Upper lobe of left lung (tissue), 6 donors: ENCODE results near the gene CADM3. TPM values are rescaled to one million over a fixed set of nuclear protein-coding genes. Genes with fewer than 3 reads are reported as not detected.

Experiments
- ATAC-seq, 2 donors: fragments of 200-7000 bp; cut with Tn5 transposase; one replicate each; pipeline ENCODE4 v1.9.1; 2022; ENCODE audit warnings: mild to moderate bottlenecking in 2 of 2, moderate library complexity in 2 of 2; ENCODE audit not compliant: low FRiP score in 2 of 2
- DNase-seq, 2 donors: peaks; one replicate each; pipeline ENCODE4 v3.0.0-alpha.2; 2019 to 2020
- H3K27ac ChIP-seq, 4 donors: fragments of 200-600 bp; sonication (generic); one replicate each; pipeline ENCODE4 v1.5.1; 2016 to 2019
- H3K27me3 ChIP-seq, 4 donors: fragments of 200-600 bp; sonication (generic); one replicate each; pipeline ENCODE4 v1.5.1; 2017 to 2019
- H3K36me3 ChIP-seq, 4 donors: fragments of 200-600 bp; sonication (generic); one replicate each; pipeline ENCODE4 v1.5.1; 2016 to 2019
- H3K4me1 ChIP-seq, 4 donors: fragments of 200-600 bp; sonication (generic); one replicate each; pipeline ENCODE4 v1.5.1; 2018 to 2019
- H3K4me3 ChIP-seq, 4 donors: fragments of 200-600 bp; sonication (generic); one replicate each; pipeline ENCODE4 v1.5.1; 2017 to 2019; ENCODE audit warnings: mild to moderate bottlenecking in 2 of 4, moderate library complexity in 1 of 4
- H3K9me3 ChIP-seq, 4 donors: fragments of 200-600 bp; sonication (generic); one replicate each; pipeline ENCODE4 v1.5.1; 2018 to 2019
- EP300 ChIP-seq, 4 donors: sonication (generic); formaldehyde crosslinking; IDR thresholded peaks; one replicate each; pipeline ENCODE4 v1.5.1; 2017; ENCODE audit warnings: antibody characterized with exemption in 4 of 4, control low read depth in 2 of 4
- POLR2A ChIP-seq, 4 donors: fragments of 450-650 bp; IDR thresholded peaks; one replicate each; pipeline ENCODE4 v1.5.1; 2016 to 2017; ENCODE audit warnings: antibody characterized with exemption in 4 of 4, mild to moderate bottlenecking in 2 of 4
- POLR2AphosphoS5 ChIP-seq, 2 donors: sonication (generic); formaldehyde crosslinking; IDR thresholded peaks; one replicate each; pipeline ENCODE4 v1.5.1; 2017; ENCODE audit warnings: antibody characterized with exemption in 2 of 2
- WGBS, 2 donors: methylation state at CpG; one replicate each; pipeline ENCODE4 v1.1.5; 2017 to 2018; 5-methylcytosine and 5-hydroxymethylcytosine counted together
- total RNA-seq, 6 donors: library from RNA; depleted of rRNA in 4 of 6; stranded (reverse); fragments of >200 nt in 4 of 6; gene quantifications; one replicate each; pipeline versions ENCODE4 v1.1.0 to v1.2.1, GENCODE V29; 2016 to 2021
- TF ChIP-seq, protein P1 (sequence below), 6 experiments: fragments of 450-650 bp in 4 of 6; fragments of 200-600 bp in 2 of 6; sonication (generic) in 2 of 6; IDR thresholded peaks; one replicate each; pipeline ENCODE4 v1.5.1; 2016 to 2019; ENCODE audit warnings: antibody characterized with exemption in 6 of 6
- donor health status: DM: no; HTN: no; CAD: no; lungs with moderate emphysema.
- donor health status: DM: no; HTN: yes; CAD: no; lungs with severe emphysema.

CADM3 gene
- total RNA-seq, 6 donors from 2014 or later, result 0.98 to 16.0 (median 2.0) TPM

GRCh38 chr1:159144571-159144970, 26.8 kb upstream of the CADM3 start:
- WGBS, 2 donors, result 93 to 95% methylated on average over 3 of the region's 3 CpGs
- no peaks in the 10 kb centered on the region for H3K9me3 ChIP-seq
- no peaks in the 10 kb centered on the region for H3K36me3 ChIP-seq
- DNase-seq, result no peak
- peaks cover 0 to 3% (median 0%) of the 10 kb centered on the region in 4 donors for H3K4me1 ChIP-seq
- TF ChIP-seq, protein P1, sequence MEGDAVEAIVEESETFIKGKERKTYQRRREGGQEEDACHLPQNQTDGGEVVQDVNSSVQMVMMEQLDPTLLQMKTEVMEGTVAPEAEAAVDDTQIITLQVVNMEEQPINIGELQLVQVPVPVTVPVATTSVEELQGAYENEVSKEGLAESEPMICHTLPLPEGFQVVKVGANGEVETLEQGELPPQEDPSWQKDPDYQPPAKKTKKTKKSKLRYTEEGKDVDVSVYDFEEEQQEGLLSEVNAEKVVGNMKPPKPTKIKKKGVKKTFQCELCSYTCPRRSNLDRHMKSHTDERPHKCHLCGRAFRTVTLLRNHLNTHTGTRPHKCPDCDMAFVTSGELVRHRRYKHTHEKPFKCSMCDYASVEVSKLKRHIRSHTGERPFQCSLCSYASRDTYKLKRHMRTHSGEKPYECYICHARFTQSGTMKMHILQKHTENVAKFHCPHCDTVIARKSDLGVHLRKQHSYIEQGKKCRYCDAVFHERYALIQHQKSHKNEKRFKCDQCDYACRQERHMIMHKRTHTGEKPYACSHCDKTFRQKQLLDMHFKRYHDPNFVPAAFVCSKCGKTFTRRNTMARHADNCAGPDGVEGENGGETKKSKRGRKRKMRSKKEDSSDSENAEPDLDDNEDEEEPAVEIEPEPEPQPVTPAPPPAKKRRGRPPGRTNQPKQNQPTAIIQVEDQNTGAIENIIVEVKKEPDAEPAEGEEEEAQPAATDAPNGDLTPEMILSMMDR (IDR thresholded peaks at IDR 0.05), result no peak
- TF ChIP-seq POLR2A (IDR thresholded peaks at IDR 0.05), result no peak
- TF ChIP-seq EP300 (IDR thresholded peaks at IDR 0.05), result no peak
- no peak for TF ChIP-seq POLR2AphosphoS5 (IDR thresholded peaks at IDR 0.05)
- ATAC-seq, result no peak
- H3K27ac ChIP-seq, result no peak overlapping the region
- H3K27me3 ChIP-seq, result no peaks in the 10 kb centered on the region
- H3K4me3 ChIP-seq, result no peak overlapping the region

DNA sequence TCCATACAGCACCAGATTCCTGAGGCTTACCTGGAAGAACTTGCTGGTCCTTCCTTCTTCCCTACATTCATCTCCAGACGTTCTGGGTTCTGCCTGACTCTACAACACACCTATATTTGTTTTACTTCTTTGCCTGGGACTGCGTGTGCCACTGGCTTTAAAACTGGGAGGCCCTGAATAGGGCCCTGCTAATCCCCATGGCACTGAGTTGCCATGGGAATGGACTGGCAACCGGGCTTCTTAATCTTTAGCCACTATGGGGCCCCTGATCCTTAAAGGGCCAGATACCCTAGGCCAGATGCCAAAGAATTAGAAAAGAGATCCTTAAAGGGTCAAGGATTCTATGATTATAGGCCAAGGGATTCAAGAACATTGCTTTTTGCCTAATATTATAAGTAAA, 24.4 kb upstream of the CADM3 start:
- Histone ChIP-seq H3K27me3 (no peaks in the 10 kb centered on the region), H3K4me3 (no peak overlapping the region), H3K36me3 (no peaks in the 10 kb centered on the region), H3K4me1 (peaks cover 0 to under 1% (median 0%) of the 10 kb centered on the region in 4 donors), H3K9me3 (no peaks in the 10 kb centered on the region), H3K27ac (no peak overlapping the region)
- no peak for DNase-seq
- no peak for ATAC-seq
- 47 to 51% methylated on average over 3 of the region's 3 CpGs for WGBS, 2 donors
- TF ChIP-seq, protein P1 (IDR thresholded peaks at IDR 0.05), result no peak
- TF ChIP-seq POLR2AphosphoS5 (IDR thresholded peaks at IDR 0.05) (no peak), POLR2A (IDR thresholded peaks at IDR 0.05) (no peak), EP300 (IDR thresholded peaks at IDR 0.05) (no peak)

DNA sequence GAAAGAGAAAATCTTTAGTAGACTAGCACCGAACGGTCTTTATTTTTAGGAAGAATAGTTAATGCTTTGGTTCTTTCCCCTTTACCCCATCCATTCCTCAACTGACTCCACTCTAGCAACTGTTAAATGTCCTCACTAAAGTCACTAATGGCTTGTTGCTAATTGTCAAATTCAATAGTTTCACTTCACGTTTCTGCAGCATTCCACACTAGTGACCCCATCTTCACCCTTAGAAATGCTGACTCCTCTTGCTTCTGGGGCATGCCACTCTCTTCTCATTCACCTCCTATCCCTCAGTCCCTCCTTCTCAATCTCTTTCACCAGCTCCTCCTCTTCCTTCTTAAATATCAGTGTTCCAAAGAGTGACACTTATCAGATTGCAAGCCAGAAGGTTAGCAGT, 19.4 kb upstream of the CADM3 start:
- no peak for ATAC-seq
- 69% methylated on average over 3 of the region's 3 CpGs for WGBS, 2 donors
- H3K27me3 ChIP-seq, result no peaks in the 10 kb centered on the region
- H3K36me3 ChIP-seq, result no peaks in the 10 kb centered on the region
- peaks cover 0 to 5% (median 2%) of the 10 kb centered on the region in 4 donors for H3K9me3 ChIP-seq
- TF ChIP-seq, protein P1 (IDR thresholded peaks at IDR 0.05), result no peak
- TF ChIP-seq POLR2A (IDR thresholded peaks at IDR 0.05) (no peak), POLR2AphosphoS5 (IDR thresholded peaks at IDR 0.05) (no peak), EP300 (IDR thresholded peaks at IDR 0.05) (no peak)
- H3K27ac ChIP-seq, result no peak overlapping the region
- DNase-seq, result no peak
- no peak overlapping the region for H3K4me3 ChIP-seq
- H3K4me1 ChIP-seq, result no peaks in the 10 kb centered on the region

DNA sequence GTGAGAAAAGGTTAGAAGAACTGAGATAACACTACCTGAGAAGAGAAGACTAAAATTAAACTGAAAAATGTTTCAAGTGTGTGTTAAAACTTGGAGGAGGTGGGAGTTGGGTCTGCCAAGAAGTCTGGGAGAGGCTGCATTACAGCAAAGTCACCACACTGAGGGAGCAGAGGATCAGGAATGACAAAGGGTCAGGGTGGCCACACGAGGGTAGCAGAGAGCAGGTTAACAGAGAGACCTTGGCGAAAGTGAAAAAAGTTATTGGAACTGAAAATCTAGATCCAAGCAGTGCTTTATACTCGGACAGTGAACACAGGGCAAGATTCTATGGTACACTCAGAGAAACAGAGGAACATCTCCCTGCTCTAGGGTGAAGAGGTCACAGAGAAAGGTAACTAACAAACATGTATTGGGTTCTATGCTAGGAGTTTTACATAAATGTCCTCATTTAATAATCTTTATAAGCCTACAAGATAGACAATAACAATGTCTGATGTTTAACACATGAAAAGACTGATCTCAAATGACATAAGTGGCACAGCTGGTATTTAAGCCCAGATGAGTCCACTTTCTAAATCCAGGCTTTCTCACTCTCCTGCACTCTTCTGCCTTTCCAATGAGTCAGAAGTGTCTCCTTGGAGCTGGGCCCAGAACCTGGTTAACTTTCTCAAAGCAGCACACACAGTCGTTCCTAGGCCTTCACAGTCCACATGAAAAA, 10.3 kb upstream of the CADM3 start:
- TF ChIP-seq, protein P1 (IDR thresholded peaks at IDR 0.05), result peak; percentile 89 to 95 (median 90)
- TF ChIP-seq EP300 (IDR thresholded peaks at IDR 0.05), result no peak
- ATAC-seq (peak; percentile 94 to 98), DNase-seq (peak in 1 of 2 donors; percentile 67)
- 5 to 7% methylated on average over 4 of the region's 4 CpGs for WGBS, 2 donors
- Histone ChIP-seq H3K4me1 (peaks cover 5 to 8% (median 7%) of the 10 kb centered on the region in 4 donors), H3K9me3 (no peaks in the 10 kb centered on the region), H3K36me3 (no peaks in the 10 kb centered on the region), H3K4me3 (no peak overlapping the region), H3K27me3 (no peaks in the 10 kb centered on the region), H3K27ac (no peak overlapping the region)

- DNase-seq (no peak), ATAC-seq (no peak)
- H3K27ac ChIP-seq, result no peak overlapping the region
- no peaks in the 10 kb centered on the region for H3K27me3 ChIP-seq
- peaks cover 5 to 8% (median 7%) of the 10 kb centered on the region in 4 donors for H3K4me1 ChIP-seq
- no peaks in the 10 kb centered on the region for H3K36me3 ChIP-seq
- no peaks in the 10 kb centered on the region for H3K9me3 ChIP-seq
- WGBS, 2 donors, result 95 to 100% methylated on average over 1 of the region's 1 CpG
- TF ChIP-seq, protein P1 (IDR thresholded peaks at IDR 0.05), result no peak
- TF ChIP-seq POLR2A (IDR thresholded peaks at IDR 0.05) (no peak), POLR2AphosphoS5 (IDR thresholded peaks at IDR 0.05) (no peak), EP300 (IDR thresholded peaks at IDR 0.05) (no peak)
- no peak overlapping the region for H3K4me3 ChIP-seq
Measured at GRCh38 chr1:159161719-159162026, 9.7 kb upstream of the CADM3 start.
